Omental fat pad (tissue), 4 donors: ENCODE results near the gene GNL2. TPM values are rescaled to one million over a fixed set of nuclear protein-coding genes. Genes with fewer than 3 reads are reported as not detected.

Experiments
- ATAC-seq: fragments of 150-250 bp; one replicate; pipeline ENCODE4 v1.9.1; 2016; ENCODE audit warnings: mild to moderate bottlenecking, moderate library complexity; ENCODE audit not compliant: low FRiP score
- DNase-seq: peaks from one replicate; pipeline ENCODE4 v3.0.0-alpha.2; 2019; ENCODE audit warnings: low spot score
- total RNA-seq, 4 donors: library from RNA; depleted of rRNA; stranded (reverse); fragments of >200 nt; gene quantifications; one replicate each; pipeline ENCODE4 v1.1.0, GENCODE V29; 2016
- TF ChIP-seq, protein P1 (sequence below), 3 donors: fragments of 450-650 bp; IDR thresholded peaks; one replicate each; pipeline ENCODE4 v1.5.1; 2016 to 2017; ENCODE audit warnings: antibody characterized with exemption in 3 of 3, mild to moderate bottlenecking in 3 of 3, moderate library complexity in 2 of 3

The GNL2 gene
- total RNA-seq, 4 donors from 2014 or later = 39.6 to 142 (median 48.1) TPM

DNA sequence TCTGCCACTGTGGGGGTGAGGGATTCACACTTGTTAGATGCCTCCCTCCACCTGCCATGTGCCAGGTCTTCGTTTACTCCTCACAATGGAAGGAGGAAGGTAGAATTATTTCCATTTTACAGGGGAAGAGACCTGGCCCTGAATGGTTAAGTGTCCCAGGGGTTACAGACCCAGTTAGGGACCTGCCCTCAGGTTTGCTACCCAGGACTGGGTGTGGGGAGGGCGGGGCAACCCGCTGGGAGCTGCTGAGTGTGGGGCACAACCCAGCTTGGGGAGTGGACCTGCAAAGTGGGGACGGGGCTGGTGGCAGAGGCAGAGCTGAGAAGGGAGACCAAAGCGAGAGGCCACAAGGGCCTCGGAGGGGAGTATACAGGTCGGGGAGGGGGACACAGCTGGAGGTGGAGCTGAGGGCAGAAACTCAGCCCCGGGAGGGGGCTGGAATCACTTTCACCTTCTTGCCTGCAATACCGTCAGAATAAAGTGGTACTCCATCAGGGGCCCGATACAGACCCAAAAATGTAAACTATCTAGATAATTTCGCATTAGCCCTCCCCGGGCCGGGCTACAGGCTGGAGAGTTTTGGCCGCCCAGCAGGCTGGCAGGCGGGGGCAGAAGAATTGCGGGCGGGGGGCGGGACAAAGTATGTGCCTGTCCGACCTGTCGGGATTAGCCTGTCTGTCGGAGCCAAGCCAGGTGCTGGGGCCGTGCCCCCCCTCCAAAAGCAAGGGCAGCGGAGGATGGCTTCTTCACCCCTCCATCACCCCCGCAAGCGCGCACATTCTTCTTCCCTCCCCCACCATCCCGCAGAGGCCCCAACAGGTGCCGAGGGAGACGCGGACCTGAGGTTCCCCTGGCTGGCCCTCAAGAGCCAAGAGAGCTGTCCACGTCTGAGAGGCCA lies 37.6 kb upstream of the GNL2 start:
- TF ChIP-seq, protein P1, sequence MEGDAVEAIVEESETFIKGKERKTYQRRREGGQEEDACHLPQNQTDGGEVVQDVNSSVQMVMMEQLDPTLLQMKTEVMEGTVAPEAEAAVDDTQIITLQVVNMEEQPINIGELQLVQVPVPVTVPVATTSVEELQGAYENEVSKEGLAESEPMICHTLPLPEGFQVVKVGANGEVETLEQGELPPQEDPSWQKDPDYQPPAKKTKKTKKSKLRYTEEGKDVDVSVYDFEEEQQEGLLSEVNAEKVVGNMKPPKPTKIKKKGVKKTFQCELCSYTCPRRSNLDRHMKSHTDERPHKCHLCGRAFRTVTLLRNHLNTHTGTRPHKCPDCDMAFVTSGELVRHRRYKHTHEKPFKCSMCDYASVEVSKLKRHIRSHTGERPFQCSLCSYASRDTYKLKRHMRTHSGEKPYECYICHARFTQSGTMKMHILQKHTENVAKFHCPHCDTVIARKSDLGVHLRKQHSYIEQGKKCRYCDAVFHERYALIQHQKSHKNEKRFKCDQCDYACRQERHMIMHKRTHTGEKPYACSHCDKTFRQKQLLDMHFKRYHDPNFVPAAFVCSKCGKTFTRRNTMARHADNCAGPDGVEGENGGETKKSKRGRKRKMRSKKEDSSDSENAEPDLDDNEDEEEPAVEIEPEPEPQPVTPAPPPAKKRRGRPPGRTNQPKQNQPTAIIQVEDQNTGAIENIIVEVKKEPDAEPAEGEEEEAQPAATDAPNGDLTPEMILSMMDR (IDR thresholded peaks at IDR 0.05) = no peak
- DNase-seq (no peak), ATAC-seq (no peak)

DNA sequence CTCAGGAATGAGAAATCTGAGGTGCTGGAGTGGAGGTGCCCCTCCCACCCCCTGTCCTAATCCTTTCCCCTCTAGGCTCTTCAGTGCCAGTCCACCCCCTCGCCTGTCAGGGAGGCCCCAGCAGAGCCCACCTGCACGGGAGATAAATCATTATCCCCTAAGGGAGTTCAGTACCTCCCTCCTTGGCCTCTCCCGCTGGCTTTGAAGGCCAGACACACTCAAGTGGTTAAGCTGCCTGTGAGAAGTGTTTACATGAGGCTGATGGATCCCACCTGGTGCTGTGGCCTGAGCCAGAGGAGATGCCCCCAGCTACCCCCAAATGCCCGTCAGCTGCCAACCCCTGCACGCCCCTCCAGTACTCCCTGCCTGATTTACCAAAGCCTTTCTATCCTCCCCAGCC lies 35.3 kb upstream of the GNL2 start:
- ATAC-seq = no peak
- TF ChIP-seq, protein P1 (IDR thresholded peaks at IDR 0.05) = no peak
- no peak for DNase-seq

DNA sequence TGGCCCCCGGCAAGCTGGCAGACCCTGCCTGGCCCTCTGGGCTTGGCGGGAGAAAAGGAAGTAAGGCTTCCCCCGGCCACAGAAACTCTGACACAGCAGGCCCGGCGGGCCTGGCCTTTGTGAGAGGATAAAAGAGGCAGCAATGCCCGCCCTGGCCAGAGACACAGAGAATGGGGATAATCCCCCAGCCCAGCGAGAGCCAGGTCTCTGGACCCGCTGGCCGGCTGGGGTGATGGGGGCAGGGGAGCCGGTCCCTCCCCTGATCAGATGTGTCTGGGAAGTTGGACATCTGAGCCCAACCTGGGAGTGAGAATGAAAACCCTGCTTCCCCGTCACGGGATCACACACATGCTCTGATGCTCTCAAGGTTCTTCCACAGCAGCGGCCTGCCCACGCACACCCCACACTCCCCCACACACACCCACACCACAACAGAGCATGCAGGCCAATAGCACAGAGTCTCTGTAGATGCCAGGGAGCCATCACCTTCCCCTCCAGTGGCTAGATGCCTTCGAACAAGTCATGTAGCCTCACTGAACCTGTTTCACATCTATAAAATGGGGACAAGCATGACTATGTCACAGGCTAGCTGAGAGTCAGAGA lies 34.8 kb upstream of the GNL2 start:
- TF ChIP-seq, protein P1 (IDR thresholded peaks at IDR 0.05) = no peak
- no peak for DNase-seq
- ATAC-seq = no peak

DNA sequence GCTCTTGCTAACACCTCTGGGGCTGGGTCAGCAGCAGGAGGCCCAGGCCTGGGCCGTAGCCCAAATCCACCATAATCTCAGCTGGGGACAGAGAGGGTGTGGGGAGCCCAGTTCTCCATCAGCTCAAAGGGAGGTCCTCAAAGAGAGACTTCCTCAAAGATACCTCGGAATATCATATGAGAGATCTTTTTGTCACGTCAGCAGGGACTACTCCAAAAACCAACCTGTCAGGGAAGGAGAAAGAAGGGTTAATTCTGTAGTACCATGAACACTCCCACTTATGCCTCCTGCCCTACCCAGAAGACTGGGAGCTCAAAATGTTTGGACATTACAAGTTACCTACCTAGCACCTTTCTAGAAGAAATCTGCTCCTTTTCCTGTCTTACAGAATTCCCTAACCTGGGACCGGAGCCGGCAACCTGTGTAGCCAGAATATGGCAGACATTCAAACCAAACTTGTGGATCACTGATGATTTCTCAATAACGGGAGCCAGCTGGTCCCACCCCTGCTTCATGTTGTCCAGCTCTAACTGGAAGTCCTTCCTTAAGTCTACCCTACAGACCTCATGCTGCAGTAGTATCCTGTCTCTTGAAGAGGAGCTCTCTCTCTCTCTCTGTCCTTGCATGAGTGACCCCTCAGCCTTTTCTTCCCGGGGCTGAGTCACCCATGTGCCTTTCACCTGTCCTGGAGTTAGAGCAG lies 34.1 kb upstream of the GNL2 start:
- TF ChIP-seq, protein P1 (IDR thresholded peaks at IDR 0.05) = no peak
- no peak for ATAC-seq
- DNase-seq = no peak

DNA sequence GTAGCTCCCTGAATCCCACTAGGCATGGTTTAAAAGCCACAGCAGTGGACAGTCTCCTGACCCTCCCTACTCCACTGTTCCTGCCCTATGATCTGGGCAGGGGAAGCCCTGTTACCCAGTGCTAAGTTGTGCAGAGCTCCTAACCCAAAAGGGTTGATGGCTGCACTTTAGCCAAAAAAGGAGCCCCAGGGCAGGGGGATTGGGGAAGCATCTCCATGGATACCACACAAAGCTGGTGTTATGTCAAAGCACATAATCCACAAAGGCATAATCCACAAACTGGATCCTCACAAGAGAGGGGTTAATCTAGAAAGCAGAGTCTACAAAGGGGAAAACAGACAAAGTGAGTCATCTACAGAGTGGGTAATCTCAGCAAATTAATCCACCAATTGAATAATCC lies 33.3 kb upstream of the GNL2 start:
- no peak for DNase-seq
- TF ChIP-seq, protein P1 (IDR thresholded peaks at IDR 0.05) = no peak
- ATAC-seq = no peak

DNA sequence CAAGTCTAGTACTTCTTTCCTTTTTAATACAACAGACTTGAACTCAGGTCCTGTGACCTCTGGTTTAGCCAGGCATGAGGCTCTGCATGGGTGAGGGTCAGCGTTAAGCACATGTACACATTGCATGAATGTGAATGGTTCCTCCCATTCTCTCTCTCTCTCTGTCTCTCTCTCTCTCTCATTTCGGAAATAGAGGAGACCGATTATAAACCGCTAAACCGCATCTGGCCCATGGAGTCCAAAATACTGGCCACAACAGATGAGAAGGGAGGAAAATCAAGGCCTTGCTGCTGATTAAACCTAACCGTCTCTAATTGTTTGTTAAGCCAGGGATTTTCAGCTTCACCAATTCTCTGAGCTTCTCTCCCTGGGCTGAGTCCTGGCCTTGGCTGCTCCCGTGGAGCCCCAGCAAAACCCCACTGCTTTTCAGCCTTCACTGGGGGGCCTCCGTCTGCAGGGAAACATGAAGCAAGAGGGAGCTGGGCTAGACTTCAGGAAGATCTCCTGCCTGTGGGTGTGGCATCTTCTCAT lies 32.4 kb upstream of the GNL2 start:
- DNase-seq (no peak), ATAC-seq (no peak)
- TF ChIP-seq, protein P1 (IDR thresholded peaks at IDR 0.05) = no peak
